ENCODE measurements around the gene SCLY. TPM values are rescaled to one million over a fixed set of nuclear protein-coding genes. Genes with fewer than 3 reads are reported as not detected.

SCLY gene
- total and polyA plus RNA-seq, 12 donors: 8.3 to 14.5 (median 11.4) TPM

GRCh38 chr2:238128534-238129001 is 67.8 kb downstream of the SCLY start:
- Histone ChIP-seq H3K4me1 (peaks cover 0 to 8% (median 0%) of the 10 kb centered on the region in 9 donors), H3K9me3 (no peaks in the 10 kb centered on the region), H3K27ac (no peak overlapping the region), H3K36me3 (no peaks in the 10 kb centered on the region), H3K4me3 (no peak overlapping the region), H3K27me3 (no peaks in the 10 kb centered on the region)
- TF ChIP-seq CTCF (IDR thresholded peaks at IDR 0.05): no peak
- DNase-seq (peak in 1 of 2 donors; percentile 16), ATAC-seq (no peak)
- WGBS, 2 donors: 63 to 79% methylated on average over 30 of the region's 30 CpGs
- intact Hi-C loops (cut with DNase I): no loop called here

GRCh38 chr2:238129166-238130010 is 68.6 kb downstream of the SCLY start:
- H3K27ac ChIP-seq: no peak overlapping the region
- no peak for TF ChIP-seq CTCF (IDR thresholded peaks at IDR 0.05)
- intact Hi-C loops (cut with DNase I): loop anchor here in 1 of 10 donors (10.0 kb wide), 1 partner anchor 275 kb away; the partner anchor contains the start of gene RAMP1
- no peaks in the 10 kb centered on the region for H3K36me3 ChIP-seq
- no peaks in the 10 kb centered on the region for H3K27me3 ChIP-seq
- DNase-seq (peak in 1 of 2 donors; percentile 5), ATAC-seq (no peak)
- peaks cover 0 to 8% (median 0%) of the 10 kb centered on the region in 9 donors for H3K4me1 ChIP-seq
- WGBS, 2 donors: 89 to 93% methylated on average over 22 of the region's 22 CpGs
- H3K9me3 ChIP-seq: no peaks in the 10 kb centered on the region
- no peak overlapping the region for H3K4me3 ChIP-seq

- Histone ChIP-seq H3K27me3 (no peaks in the 10 kb centered on the region), H3K36me3 (no peaks in the 10 kb centered on the region), H3K9me3 (no peaks in the 10 kb centered on the region), H3K27ac (no peak overlapping the region), H3K4me1 (peaks cover 0 to 8% (median 0%) of the 10 kb centered on the region in 9 donors), H3K4me3 (no peak overlapping the region)
- ATAC-seq (no peak), DNase-seq (peak in 1 of 2 donors; percentile 6)
- intact Hi-C loops (cut with DNase I): loop anchor here in 1 of 10 donors (10.0 kb wide), 1 partner anchor 275 kb away; the partner anchor contains the start of gene RAMP1
- TF ChIP-seq CTCF (IDR thresholded peaks at IDR 0.05): no peak
- 88 to 92% methylated on average over 28 of the region's 28 CpGs for WGBS, 2 donors
Observed at GRCh38 chr2:238130111-238130695, 69.4 kb downstream of the SCLY start.

Measured in heart right ventricle (tissue), 16 donors.